Pancreas (tissue), 10 donors: ENCODE results near the gene MACROD2. TPM values are rescaled to one million over a fixed set of nuclear protein-coding genes. Genes with fewer than 3 reads are reported as not detected.

Experiments
- ATAC-seq, 4 donors: fragments of 200-7000 bp; cut with Tn5 transposase; one replicate each; pipeline versions ENCODE4 v1.8.0 to v1.9.1; 2020; ENCODE audit warnings: mild to moderate bottlenecking in 4 of 4, moderate library complexity in 4 of 4
- DNase-seq, 6 donors: peaks; one replicate each; pipeline ENCODE4 v3.0.0-alpha.2; 2020
- FAIRE-seq: peaks from 2 replicates; lab custom pipeline; 2012; peaks lifted over from hg19 to GRCh38; lab: Jason Lieb, UNC
- H3K27ac ChIP-seq, 4 donors: fragments of 200-600 bp; sonication (generic); 1 replicate in 3 of 4; 2 replicates in 1 of 4; pipeline versions ENCODE4 v1.5.0 to v1.8.0; 2020
- H3K27me3 ChIP-seq, 4 donors: fragments of 200-600 bp; one replicate each; pipeline ENCODE4 v1.8.0; 2021
- H3K36me3 ChIP-seq, 3 donors: fragments of 200-600 bp; sonication (generic) in 1 of 3; one replicate each; pipeline versions ENCODE4 v1.5.0 to v1.8.0; 2020 to 2021
- H3K4me1 ChIP-seq, 3 donors: fragments of 200-600 bp; one replicate each; pipeline ENCODE4 v1.8.0; 2021
- H3K4me3 ChIP-seq, 4 donors: fragments of 200-600 bp; sonication (generic) in 2 of 4; one replicate each; pipeline versions ENCODE4 v1.5.0 to v1.8.0; 2020 to 2021
- H3K9me3 ChIP-seq, 4 donors: fragments of 200-600 bp; one replicate each; pipeline ENCODE4 v1.8.0; 2021
- WGBS, 2 donors: extraction: QIAGEN DNeasy Blood & Tissue Kit; methylation state at CpG; one replicate each; pipeline ENCODE4 v1.1.7; 2013; 5-methylcytosine and 5-hydroxymethylcytosine counted together
- intact Hi-C, 3 donors: fragments of 100-400 bp; cut with DNase I; formaldehyde crosslinking; loops; one replicate each; pipeline versions ENCODE4 v1.11.1 to v1.14.2; 2022
- polyA plus RNA-seq, 2 donors: library from polyadenylated mRNA; stranded (reverse); fragments of 200-250 nt; gene quantifications; one replicate each; pipeline ENCODE4 v1.2.3, GENCODE V29; 2013
- total RNA-seq, 6 donors: library from RNA; stranded (reverse); fragmentation: NEBNext Ultra II Directional in 4 of 6; extraction: Animal tissue kit (Norgen Biotek cat#: 25700) in 4 of 6; gene quantifications; one replicate each; pipeline versions ENCODE4 v1.2.1 to v1.2.4, GENCODE V29; 2021 to 2023
- TF ChIP-seq, protein P1 (sequence below), 4 donors: fragments of 200-600 bp; sonication (generic) in 3 of 4; IDR thresholded peaks; one replicate each; pipeline versions ENCODE4 v1.5.0 to v1.8.0; 2021; ENCODE audit warnings: antibody characterized with exemption in 4 of 4
- donor health status: healthy with polysubstance abuse.
- donor health status: DM: no; HTN: no; CAD: no; lungs with moderate emphysema.
- donor health status: DM: no; HTN: no; CAD: no.
- donor health status: control.
- donor health status: control.
- donor health status: Bipolar disorder and iron deficiency.
- donor health status: DM: yes; HTN: yes; CAD: no.
- donor health status: DM: no; HTN: no; CAD: no.
- donor health status: DM: no; HTN: no; CAD: no.
- donor health status: DM: yes; HTN: yes; CAD: no.

The MACROD2 gene
- total and polyA plus RNA-seq, 8 donors: 1.7 to 4.9 (median 2.7) TPM

DNA sequence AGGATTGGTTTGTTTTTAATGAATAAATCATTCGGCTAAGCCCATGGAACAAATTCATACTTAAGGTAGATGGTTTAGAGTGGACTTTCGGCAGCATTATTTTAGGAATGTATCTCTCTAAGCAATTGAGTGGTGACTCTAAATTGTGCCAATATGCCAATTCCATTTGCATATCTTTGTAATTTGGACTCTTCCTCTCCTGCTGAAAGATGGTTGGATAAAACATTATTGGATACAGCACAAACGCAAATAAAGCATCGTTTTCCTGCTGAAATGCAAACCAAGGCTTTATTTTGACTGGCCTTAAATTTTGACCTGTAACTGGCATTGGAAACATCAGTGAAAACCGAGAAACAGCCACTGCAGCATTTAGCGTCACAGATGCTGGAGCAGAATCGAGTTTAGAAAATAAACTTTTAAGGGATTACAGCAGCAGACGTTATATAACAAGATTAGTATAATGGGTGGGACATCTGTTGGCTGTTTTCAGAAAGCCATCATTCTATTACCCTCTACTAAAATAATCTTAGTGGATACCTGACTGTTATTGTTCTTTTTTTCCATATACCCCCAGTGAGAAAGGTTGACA lies 1852.0 kb downstream of the MACROD2 start:
- DNase-seq (no peak), ATAC-seq (no peak), FAIRE-seq (no peak)
- H3K27ac ChIP-seq: no peak overlapping the region
- H3K27me3 ChIP-seq: no peaks in the 10 kb centered on the region
- intact Hi-C loops: no loop called here
- no peaks in the 10 kb centered on the region for H3K36me3 ChIP-seq
- no peak overlapping the region for H3K4me3 ChIP-seq
- no peaks in the 10 kb centered on the region for H3K4me1 ChIP-seq
- TF ChIP-seq, protein P1, sequence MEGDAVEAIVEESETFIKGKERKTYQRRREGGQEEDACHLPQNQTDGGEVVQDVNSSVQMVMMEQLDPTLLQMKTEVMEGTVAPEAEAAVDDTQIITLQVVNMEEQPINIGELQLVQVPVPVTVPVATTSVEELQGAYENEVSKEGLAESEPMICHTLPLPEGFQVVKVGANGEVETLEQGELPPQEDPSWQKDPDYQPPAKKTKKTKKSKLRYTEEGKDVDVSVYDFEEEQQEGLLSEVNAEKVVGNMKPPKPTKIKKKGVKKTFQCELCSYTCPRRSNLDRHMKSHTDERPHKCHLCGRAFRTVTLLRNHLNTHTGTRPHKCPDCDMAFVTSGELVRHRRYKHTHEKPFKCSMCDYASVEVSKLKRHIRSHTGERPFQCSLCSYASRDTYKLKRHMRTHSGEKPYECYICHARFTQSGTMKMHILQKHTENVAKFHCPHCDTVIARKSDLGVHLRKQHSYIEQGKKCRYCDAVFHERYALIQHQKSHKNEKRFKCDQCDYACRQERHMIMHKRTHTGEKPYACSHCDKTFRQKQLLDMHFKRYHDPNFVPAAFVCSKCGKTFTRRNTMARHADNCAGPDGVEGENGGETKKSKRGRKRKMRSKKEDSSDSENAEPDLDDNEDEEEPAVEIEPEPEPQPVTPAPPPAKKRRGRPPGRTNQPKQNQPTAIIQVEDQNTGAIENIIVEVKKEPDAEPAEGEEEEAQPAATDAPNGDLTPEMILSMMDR (IDR thresholded peaks at IDR 0.05): no peak
- no peaks in the 10 kb centered on the region for H3K9me3 ChIP-seq
- 67 to 79% methylated on average over 8 of the region's 8 CpGs for WGBS, 2 donors

DNA sequence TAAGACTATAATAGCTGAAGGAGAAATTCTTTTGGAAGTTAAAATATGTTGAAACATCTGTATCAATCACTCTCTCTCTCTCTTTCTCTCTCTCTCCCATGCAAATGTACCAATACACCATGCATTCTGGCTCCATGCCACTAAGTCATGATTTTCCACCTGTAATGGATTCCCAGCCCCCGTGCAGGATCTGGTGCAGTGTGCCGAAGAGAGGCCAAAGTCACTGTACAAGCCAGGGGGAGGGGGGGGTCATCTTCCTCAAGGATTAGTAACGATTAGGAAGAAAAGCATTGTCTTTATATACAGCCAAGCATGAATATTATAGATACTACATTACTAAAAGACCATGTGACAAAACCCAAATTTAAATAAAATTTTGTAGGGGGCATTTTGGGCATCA lies 1852.8 kb downstream of the MACROD2 start:
- H3K27ac ChIP-seq: no peak overlapping the region
- no peak for ATAC-seq

DNA sequence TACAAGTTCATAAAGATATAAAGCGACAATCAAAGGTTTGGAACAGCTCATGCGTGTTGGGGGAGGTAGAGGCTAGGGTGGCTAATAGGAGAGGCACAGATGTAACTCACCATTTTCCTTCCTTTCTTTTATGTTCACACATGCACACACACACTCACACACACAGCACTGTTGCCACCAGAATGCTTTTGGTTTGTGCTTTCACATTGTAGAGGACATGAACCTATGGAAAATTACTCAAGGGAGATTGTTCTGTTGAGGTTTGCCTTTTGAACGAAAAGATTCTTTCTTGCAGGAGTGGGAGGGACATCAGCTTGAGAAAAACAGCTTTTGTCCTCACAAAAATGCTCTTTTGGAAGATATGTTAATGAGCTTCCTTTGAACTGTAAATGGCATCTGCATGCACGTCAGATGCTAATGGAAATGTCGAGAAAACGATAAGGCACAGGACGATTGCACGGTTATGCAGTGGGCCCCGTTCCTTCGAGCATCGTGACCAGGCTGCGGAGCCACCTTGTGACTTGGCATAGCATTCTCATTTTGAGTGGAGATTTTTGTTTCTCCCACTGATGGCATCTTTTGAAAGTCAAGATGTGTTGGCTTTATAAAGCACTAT lies 1853.8 kb downstream of the MACROD2 start:
- DNase-seq (no peak), FAIRE-seq (no peak), ATAC-seq (no peak)
- Histone ChIP-seq H3K36me3 (no peaks in the 10 kb centered on the region), H3K27ac (no peak overlapping the region), H3K4me1 (no peaks in the 10 kb centered on the region), H3K4me3 (no peak overlapping the region), H3K9me3 (no peaks in the 10 kb centered on the region), H3K27me3 (no peaks in the 10 kb centered on the region)
- intact Hi-C loops: no loop called here
- WGBS, 2 donors: 68 to 82% methylated on average over 12 of the region's 12 CpGs
- TF ChIP-seq, protein P1 (IDR thresholded peaks at IDR 0.05): no peak

More for the DNA sequence above, 1852.8 kb downstream of the MACROD2 start:
- no peak for DNase-seq
- Histone ChIP-seq H3K36me3 (no peaks in the 10 kb centered on the region), H3K9me3 (no peaks in the 10 kb centered on the region), H3K27me3 (no peaks in the 10 kb centered on the region), H3K4me3 (no peak overlapping the region), H3K4me1 (no peaks in the 10 kb centered on the region)
- intact Hi-C loops: no loop called here
- TF ChIP-seq, protein P1 (IDR thresholded peaks at IDR 0.05): no peak
- FAIRE-seq: no peak
- WGBS, 2 donors: 67 to 79% methylated on average over 3 of the region's 3 CpGs

DNA sequence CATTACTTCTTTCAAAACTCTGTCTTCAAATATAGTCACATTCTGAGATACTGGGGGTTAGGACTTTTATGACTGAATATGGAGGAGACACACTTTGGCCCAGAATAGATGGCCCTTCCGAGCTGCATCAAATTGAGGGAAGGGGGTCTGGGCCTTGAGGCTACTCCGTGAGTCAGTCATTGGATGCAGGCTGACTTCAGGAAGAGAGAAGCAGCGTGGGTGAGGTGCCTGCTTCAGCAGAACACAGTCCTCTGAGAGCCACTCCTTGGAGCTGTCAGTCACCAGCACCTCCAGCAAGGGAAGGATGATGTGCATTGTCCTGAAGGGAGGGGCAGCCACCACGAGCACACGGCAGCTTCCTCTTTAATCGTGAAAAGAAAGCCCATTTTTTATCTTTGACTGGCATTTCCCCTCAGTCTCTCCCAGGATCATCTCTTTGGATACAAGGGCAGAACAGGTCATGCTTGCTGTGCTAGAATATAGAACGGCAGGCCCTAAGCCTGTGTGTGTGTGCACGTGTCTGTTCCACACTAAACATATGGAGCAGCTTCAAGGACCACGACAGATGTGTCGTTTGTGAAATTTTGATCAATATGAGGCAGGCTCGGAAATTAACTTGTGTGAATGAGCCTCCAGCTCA lies 1856.4 kb downstream of the MACROD2 start:
- H3K9me3 ChIP-seq: no peaks in the 10 kb centered on the region
- H3K4me3 ChIP-seq: no peak overlapping the region
- no peaks in the 10 kb centered on the region for H3K36me3 ChIP-seq
- ATAC-seq (no peak), DNase-seq (no peak), FAIRE-seq (no peak)
- intact Hi-C loops: no loop called here
- no peak overlapping the region for H3K27ac ChIP-seq
- 59 to 62% methylated on average over 11 of the region's 11 CpGs for WGBS, 2 donors
- H3K4me1 ChIP-seq: no peaks in the 10 kb centered on the region
- TF ChIP-seq, protein P1 (IDR thresholded peaks at IDR 0.05): no peak
- H3K27me3 ChIP-seq: no peaks in the 10 kb centered on the region

DNA sequence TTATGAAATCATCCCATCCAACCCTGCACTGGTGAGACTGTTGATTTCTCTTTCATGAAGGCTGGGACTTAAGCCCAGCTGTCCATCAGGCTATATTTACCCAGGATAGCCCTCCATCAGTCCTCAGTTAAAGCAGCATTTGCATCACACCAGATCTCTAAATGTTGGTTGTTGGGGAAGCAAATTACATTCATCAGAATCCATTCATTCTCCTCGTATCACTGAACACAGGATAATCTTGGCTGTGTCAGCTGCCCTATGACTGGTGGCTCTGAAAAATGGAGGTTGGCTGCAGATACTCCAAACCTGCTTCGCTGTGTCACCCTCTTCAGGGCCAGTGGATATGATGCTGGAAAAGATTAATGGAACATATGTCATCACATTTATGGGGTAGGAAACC lies 1859.6 kb downstream of the MACROD2 start:
- Histone ChIP-seq H3K27me3 (no peaks in the 10 kb centered on the region), H3K27ac (no peak overlapping the region), H3K4me1 (no peaks in the 10 kb centered on the region), H3K9me3 (no peaks in the 10 kb centered on the region), H3K36me3 (no peaks in the 10 kb centered on the region), H3K4me3 (no peak overlapping the region)
- intact Hi-C loops: no loop called here
- TF ChIP-seq, protein P1 (IDR thresholded peaks at IDR 0.05): no peak
- ATAC-seq (peak in 2 of 4 donors; percentile 24 to 50), DNase-seq (no peak), FAIRE-seq (no peak)
- 60 to 67% methylated on average over 2 of the region's 2 CpGs for WGBS, 2 donors
